Measurements from ENCODE around the gene KLRK1.
"Not testable (repeated sequence)": the region's sequence is repeated elsewhere in the genome, so short reads cannot be mapped to it uniquely, and the experiment has no call there.

DNA sequence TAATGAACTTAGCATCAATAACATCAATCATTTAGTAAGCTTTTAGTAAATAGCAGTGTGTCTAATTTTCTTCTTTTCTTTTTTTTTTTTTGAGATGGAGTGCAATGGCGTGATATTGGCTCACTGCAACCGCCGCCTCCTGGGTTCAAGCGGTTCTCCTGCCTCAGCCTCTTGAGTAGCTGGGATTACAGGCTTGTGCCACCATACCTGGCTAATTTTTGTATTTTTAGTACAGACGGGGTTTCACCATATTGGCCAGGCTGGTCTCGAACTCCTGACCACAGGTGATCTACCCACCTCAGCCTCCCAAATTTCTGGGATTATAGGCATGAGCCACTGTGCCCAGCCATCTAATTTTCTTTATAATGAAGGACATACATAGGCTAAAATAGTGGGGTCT lies 2.3 kb downstream of the KLRK1 start:
- TF ChIP-seq TCF7L2 (IDR thresholded peaks at IDR 0.05; ENCODE audit: borderline replicate concordance, extremely low read depth, insufficient read depth, insufficient read length); REST (IDR thresholded peaks at IDR 0.05; ENCODE audit: low read depth); POLR2A (IDR thresholded peaks at IDR 0.05; ENCODE audit: borderline replicate concordance, extremely low read depth, insufficient read depth, insufficient read length); CTCF (IDR thresholded peaks at IDR 0.05 in 2 of 3, conservative IDR thresholded peaks at IDR 0.05 in 1 of 3; ENCODE audit: borderline replicate concordance in 1 of 3, insufficient read depth in 1 of 3, low read depth in 2 of 3, low read length in 2 of 3); ELF1 (IDR thresholded peaks at IDR 0.05; ENCODE audit: borderline replicate concordance, low read depth); FOSL1 (IDR thresholded peaks at IDR 0.05; ENCODE audit: low read depth); EZH2 (IDR thresholded peaks at IDR 0.05); RAD21 (IDR thresholded peaks at IDR 0.05; ENCODE audit: low read depth); MAX (IDR thresholded peaks at IDR 0.05); POLR2AphosphoS5 (IDR thresholded peaks at IDR 0.05; ENCODE audit: low read depth, low read length): not testable (repeated sequence)

Measured in HCT116 (cell line).